Activated CD4-positive, alpha-beta T cell treated with anti-CD3 and anti-CD28 coated beads, Interleukin-10, Interleukin-2, amounts not matched to agents 100 ng/mL and 50 ng/mL, durations not matched to agents 16 hours and 8 hours (primary cell): Measurements from ENCODE around the gene UGT3A1.

ENCODE experiments used
- DNase-seq: peaks from one replicate; pipeline ENCODE4 v3.0.0-alpha.2; 2020

The UGT3A1 gene

GRCh38 chr5:35903631-35904203 is 87.5 kb downstream of the UGT3A1 start:
- peak; percentile 83 for DNase-seq

- DNase-seq: peak; percentile 93
Measured at GRCh38 chr5:35902046-35902672, 89.0 kb downstream of the UGT3A1 start.
